ENCODE measurements around the gene NDRG3.
"Not testable (repeated sequence)": the region's sequence is repeated elsewhere in the genome, so short reads cannot be mapped to it uniquely, and the experiment has no call there.

NDRG3 gene

DNA sequence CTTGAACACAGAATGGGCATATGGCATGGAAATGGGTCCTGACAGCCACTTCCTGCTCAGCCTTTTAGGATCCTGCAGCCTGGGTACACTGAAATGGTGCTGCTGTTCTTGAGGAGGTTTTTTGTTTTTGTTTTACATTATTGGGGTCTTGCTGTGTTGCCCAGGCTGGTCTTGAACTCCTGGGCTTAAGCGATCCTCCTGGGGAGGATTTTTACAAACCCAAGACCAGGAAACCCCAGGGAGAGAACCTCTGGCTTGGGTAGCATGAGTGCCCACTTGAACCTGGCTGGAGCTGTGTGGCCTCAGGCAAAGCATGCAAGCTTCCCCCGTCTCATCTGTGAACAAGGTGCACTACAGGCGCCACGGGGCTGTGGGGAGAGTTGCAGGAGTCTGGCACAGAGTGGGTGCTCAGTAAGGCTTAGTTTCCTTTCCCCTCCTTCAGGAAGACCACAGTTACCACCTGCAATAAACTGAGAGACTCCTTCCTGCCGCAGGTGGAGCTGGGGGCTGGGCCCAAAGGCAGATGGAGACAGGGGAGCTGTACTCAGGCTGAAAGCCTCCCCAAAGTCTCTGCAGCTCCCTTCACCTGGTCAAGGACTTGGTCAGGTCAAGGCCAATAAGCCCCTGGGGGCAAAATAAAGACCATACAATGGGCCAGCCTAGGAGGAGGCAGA lies 101.7 kb downstream of the NDRG3 start:
- no peak for DNase-seq (ENCODE audit: low read depth)

DNA sequence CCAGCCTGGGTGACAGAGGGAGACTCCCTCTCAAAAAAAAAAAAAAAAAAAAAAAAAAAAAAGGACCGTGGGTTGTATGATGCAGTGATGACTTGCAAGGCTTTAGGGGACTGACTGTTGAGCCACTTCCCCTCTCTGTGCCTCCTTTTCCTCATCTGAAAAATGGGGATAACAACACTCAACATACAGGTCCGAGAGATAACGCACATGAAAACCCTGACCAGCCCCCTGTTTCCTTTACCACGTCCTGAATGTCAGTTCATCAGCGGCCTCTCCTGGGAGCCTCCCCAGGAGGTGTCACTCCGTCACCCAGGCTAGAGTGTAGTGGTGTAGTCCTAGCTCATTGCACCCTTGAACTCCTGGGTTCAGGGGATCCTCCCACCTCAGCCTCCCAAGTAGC lies 103.8 kb downstream of the NDRG3 start:
- no peak for DNase-seq (ENCODE audit: low read depth)

DNA sequence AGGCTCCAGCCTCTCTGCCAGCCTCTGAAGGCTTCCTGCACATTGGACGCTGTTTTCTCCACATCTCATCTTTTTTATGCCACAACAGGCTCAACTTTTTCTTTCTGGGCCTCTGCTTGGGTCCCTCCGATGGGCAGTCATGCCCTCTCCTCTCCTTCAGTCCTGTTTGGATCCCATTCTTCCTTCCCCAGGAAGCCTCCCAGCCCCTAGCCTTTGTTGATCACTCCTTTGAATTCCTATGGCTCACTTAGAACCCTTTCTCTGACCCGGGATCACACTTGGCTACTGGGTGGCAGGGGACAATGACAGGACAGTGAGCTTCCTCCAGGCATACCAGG lies 104.4 kb downstream of the NDRG3 start:
- DNase-seq (ENCODE audit: low read depth), result no peak

DNA sequence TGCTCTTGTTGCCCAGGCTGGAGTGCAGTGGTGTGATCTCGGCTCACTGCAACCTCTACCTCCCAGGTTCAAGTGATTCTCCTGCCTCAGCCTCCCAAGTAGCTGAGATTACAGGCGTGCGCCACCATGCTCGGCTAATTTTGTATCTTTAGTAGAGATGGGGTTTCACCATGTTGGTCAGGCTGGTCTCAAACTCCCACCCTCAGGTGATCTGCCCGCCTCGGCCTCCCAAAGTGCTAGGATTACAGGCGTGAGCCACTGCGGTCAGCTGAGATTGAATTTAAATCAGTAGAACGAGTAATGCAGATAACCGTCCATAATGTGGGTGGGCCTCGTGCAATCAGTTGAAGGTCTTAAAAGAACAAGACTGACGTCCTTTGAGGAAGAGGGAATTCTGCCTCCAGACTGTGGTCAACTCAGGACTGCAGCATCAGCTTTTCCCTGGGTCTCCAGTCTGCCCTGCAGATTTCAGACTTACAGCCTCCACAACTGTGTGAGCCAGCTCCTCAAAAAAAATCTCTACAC lies 107.0 kb downstream of the NDRG3 start:
- not testable (repeated sequence) for DNase-seq (ENCODE audit: low read depth)

DNA sequence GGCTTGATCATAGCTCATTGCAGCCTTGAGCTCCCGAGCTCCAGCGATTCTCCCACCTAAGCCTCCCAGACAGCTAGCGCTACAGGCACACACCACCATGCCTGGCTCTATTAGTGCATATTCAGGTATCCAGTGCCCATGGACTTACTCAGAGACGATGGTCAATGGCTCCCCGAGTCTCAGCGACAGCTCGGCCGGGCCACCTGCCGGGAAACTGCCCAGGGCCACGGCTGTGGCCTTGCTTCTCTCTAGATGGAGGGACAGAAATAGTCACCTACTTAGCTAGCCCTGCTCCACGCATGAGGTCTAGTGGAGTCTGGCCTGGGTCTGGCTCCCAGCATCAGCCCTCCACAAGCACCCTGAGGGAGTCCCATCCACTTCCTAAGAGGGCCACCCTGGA lies 111.5 kb downstream of the NDRG3 start:
- DNase-seq (ENCODE audit: low read depth), result no peak

DNA sequence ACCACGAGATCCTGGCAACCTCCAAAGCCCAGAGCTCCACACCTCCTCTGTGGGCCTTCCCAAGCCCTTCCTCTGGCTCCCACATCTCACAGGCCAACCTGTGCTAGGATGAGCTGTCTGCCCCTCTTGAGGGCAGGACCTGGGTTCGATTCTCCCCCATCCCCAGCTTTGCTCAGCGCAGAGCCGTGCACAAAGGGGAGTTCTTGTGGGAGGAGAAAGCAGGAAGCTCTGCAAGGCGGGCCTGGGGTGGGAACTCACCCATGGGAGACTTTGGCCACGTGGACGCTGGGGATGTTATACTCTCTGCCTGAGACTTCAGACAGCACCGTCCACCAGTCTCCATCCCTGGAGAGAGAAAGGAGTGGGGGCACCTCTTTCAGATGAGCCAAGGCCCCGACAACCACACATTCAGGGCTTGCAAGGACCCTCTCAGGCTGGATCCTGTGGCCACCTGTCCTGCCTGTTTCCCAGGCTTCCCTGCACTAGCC lies 112.6 kb downstream of the NDRG3 start:
- DNase-seq (ENCODE audit: low read depth), result no peak

DNA sequence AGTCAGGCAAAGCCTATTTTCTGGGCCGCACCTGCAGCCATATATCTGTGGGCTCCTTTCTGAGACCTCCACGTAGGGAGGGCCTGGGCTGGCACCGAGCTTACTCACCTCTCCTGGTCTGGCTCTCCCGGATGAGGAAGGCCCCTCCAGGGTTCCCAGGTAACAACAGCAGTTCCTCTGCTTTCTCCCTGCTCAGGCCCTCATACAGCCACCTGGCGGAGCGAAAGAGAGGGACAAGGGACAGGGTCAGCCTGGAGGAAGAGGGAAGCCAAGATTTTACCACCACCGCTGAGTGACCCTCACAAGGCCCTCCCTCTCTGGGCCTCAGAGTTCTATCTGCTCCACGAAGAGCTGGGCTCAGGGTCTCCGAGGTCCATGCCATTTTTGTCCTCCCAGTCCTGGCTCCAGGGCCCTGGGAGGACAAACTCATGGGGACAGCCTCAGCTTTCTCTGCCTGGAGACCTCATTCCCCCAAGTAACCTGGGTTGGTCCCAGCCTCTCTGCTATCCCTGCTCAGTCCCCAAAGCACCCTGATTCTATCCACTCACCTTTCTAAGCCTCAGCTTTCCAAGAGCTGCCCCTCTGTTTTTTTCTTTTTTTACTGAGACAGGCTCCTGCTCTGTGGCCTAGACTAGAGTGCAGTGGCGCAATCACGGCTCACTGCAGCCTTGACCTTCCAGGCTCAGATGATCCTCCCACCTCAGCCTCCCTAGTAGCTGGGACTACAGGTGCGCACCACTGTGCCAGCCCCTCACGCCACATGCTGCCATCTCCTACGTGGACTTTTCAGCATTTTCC lies 113.2 kb downstream of the NDRG3 start:
- no peak for DNase-seq (ENCODE audit: low read depth)

DNA sequence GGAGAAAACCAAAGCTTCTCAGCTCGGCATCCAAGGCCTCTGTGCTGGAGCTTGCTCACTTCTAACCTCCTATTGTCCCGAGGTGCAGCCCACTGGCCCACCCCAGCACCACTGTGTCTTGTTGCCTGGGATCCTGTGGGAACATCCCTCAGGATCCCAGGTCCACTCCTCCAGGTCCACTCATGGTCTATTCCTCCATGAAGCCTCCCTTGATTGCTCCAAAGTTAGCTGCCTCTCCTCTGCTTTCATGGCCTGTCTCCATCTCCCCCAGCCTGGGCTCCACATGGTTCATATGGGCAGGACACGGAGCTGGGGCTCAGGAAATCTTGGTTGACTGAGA lies 113.8 kb downstream of the NDRG3 start:
- DNase-seq (ENCODE audit: low read depth), result no peak

DNA sequence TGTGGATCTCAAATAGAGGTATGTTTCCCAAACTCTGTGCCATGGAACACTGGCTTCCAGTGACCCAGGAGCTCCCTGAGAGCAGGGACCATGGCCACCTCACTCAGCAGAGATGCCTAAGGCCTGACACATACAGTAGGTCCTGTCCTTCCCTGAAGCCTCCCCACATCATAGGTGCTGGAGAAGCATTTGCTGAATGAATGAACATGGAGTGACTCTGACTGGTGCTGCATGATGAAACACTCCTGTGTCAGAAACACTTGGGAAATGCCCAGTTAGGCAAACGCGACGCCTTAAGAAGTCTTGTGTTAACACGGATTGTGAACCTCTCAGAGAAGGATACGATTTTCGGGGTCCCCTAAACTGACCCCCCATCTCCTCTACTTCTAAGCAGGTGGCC lies 114.2 kb downstream of the NDRG3 start:
- DNase-seq (ENCODE audit: low read depth), result no peak

DNA sequence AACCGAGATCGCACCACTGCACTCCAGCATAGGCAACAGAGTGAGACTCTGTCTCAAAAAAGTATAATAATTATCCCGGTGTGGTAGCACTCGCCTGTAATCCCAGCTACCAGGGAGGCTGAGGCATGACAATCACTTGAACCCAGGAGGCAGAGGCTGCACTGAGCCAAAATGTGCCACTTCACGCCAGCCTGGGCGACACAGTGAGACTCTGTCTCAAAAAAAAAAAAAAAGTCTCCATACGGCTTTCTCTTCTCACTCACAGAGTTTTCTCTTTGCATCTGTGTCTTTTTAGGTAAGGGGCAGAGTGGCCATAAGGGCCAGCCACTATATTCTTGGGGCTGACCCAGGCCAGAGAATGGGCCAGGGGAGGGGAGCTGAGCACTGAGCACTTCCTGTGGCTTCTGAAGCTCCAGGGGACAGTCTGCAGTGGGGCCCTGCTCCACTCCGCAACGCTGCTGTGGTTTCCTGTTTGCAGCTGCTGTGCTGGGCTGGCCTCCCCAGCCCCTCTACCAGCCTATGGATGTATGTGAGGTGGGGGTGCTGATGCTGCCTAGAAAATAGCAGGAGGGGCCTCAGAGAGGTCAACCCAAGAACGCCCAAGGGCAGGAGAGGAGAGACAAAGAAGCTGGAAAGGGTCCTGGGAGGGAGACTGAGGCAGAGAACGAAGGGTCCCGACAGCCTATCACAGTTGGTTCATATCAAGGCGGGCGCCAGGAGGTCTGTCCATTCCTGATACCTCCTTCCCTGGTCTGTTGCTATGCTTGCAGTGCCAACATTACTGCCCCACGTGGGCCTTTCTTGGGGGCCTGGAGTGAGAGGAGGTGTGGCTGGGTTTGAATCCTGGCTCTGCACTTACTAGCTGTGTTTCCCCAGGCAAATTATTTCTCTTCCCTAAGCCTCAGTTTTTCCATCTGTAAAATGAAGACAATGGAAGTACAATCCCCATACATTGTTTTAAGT lies 115.9 kb downstream of the NDRG3 start:
- no peak for DNase-seq (ENCODE audit: low read depth)

DNA sequence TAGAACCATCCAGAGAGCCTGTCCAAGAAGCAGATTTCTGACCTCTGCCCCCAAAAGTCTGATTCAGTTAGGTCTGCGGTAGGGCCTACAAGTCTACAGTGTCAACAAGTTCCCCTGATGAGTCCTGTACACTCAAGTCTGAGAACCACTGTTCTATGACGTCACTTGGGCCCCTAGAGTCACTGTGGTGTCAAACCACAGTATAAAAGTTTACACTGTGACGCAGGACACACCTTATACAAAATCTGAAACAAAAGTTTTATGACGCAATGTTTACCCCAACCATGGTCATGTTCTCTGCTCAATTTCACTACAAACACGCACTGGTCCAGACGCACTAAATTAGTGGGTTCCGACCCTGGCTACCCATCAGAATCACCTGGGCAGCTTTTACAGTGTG lies 117.8 kb downstream of the NDRG3 start:
- DNase-seq (ENCODE audit: low read depth), result no peak

DNA sequence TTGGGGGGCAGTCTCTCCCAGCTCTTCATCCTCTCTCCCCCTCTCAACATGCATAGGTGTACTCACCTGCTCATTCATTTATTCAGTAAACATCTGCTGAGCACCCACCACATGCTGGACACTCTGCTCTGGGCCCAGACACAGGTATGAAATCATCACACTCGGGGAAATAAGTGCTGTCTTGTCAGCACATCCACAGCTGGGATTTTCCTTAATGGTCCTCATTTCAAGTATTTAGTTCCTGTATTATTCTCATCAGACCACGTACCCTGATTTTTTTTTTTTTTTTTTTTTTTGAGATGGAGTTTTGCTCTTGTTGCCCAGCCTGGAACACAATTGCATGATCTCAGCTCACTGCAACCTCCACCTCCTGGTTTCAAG lies 121.0 kb downstream of the NDRG3 start:
- DNase-seq (ENCODE audit: low read depth), result no peak

DNA sequence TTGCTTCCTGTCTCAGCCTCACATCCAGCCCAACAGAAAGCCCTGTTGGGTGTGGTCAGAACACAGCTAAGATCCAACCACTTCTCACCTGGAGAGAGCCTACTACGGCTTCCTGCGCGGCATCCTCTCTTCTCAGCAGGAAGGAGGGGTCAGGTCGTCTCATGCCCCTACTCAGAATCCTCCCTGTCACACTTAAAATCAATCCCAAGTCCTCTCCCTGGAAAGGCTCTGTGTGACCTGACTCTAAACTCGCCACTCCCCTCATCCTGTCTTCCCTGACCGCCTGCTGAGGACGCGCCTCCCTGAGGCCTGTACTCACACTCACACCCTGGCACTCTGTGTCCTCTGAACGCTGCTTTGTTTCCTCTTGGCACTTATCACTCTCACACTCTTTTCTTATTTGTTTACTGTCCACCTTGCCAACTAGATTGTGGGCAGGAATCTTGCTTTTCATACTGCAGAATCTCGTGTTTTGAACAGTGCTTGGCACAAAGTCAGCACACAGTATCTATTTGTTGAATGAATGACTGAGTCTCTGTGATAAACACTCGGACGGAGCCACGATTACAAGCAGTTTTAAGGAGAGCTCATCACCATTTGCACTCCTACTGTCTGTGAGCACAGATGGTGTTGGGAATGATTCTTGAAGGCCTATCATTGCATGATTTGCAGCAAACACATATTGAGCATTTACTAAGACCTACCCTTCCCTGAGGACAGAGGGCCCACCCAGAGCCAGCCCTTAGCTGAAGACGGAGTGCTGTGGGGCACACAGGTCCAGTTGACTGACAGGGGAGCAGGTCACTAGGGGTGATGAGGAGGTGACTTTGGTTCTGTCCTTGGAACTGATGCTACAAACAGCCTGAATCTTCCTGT lies 121.6 kb downstream of the NDRG3 start:
- DNase-seq (ENCODE audit: low read depth), result no peak

DNA sequence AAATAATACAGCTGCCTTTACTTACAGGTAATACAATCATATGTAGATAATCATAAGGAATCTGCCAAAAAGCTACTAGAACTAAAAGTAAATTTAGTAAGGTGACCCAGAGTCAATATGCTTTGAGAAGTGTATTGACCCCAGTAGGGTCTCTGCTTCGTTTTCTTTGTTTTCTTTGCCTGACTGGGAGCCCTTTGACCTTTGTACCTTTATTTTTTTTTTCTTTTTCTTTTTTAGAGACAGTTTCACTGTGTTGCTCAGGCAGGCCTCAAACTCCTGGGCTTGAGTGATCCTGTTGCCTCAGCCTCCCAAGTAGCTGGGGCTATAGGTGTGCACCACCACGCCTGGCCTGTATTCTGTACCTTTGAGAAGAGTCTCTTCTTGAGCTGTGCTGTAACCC lies 122.4 kb downstream of the NDRG3 start:
- DNase-seq (ENCODE audit: low read depth), result no peak

DNA sequence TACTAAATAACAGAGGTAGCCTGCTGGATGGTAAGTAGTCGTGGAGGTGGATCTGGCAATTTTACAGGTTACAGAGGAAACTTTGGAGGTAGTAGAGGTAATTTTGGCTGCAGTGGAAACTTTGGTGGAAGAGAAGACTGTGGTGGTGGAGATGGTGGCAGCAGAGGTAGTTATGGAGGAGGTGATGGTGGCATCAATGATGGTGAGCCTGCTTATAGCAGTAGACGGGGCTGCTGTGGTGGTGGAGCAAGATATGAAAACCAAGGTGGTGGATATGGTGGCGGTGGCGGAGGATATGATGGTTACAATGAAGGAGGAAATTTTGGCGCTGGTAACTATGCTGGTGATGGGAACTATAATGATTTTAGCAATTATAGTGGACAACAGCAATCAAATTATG lies 125.0 kb downstream of the NDRG3 start:
- DNase-seq (ENCODE audit: low read depth), result no peak

DNA sequence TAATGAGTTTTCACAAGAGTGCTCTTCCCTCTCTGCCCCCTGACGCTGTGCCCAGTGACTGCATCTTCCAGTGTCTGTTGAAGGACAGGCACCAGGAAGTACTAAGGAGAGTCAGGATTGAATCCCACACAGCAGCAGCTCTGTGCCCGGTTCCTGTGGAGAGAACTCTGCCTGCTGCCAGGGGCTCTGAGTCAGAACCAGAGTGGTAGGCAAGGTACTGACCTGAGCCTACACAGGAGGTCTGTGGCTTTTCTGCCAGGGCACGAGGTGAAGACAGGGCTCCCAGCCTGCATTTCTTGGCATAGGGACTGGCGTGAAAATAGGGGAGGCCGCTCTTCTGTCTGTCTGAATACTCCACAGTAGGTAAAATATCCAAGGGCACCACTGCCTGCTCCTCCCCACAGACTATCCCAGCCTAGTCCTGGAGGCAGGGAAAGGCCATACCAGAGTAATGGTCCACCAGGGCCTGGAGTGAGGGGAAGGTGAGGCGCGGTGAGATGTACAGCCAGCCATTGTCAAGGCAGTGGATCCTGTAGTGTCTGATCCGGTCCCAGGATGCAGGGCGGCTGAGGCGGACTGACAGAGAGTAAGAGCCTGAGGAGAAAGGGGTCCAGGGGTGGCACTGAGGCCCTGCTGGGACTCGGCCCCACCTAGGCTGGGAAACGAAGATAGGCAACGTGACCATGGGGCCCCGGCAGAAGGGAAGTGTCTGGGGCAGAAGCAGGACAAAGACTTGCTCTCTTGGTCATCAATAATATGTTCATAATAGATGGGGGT lies 130.9 kb downstream of the NDRG3 start:
- DNase-seq (ENCODE audit: low read depth), result no peak

DNA sequence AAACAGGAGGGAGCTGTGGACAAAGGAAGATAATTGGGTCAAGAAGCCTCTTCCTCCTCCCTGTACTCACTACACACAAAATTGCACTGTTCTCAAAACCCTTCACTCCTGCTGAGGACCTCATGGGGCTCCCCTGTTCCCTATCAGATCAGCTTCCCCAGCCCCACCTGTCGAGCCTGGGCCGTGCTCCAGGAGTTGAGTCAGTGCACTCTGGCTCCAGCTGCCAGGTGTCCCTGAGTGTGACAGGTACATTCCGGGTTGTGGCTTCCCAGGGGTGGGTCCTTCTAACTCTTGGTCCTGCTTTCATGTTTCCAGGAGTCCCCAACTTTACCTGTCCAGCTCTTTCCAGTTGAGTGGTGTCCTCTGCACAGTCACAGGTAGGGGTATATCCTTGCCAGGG lies 131.9 kb downstream of the NDRG3 start:
- DNase-seq (ENCODE audit: low read depth), result no peak

DNA sequence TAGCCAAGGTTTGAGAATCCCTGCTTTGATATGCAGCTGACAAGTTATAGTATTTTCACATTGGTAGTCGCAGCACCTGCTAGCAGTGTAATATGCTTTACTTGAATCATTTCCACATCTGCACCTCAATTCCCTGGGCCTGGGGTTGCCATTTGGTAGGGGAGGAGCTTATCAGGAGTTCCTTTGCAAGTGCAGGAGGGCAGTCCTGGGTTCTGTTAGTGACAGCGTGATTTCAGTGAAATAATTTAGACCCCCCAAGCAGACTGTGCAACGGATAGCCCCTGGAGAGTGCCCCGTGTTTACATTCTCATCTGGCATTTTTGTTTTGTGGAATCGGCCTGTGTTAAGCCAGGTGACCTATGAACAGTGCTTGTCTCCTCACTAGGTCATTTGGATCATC lies 134.3 kb downstream of the NDRG3 start:
- DNase-seq (ENCODE audit: low read depth), result no peak

DNA sequence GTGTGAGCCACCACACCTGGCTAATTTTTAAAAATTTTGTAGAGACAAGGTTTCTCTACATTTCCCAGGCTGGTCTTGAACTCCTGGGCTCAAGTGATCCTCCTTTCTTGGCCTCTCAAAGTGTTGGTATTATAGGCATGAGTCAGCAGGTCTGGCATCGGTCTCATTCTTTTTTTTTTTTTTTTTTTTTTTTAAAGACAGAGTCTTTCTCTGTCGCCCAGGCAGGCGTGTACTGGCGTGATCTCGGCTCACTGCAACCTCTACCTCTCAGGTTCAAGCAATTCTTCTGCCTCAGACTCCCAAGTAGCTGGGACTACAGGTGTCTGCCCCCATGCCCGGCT lies 137.5 kb downstream of the NDRG3 start:
- DNase-seq (ENCODE audit: low read depth), result not testable (repeated sequence)

DNA sequence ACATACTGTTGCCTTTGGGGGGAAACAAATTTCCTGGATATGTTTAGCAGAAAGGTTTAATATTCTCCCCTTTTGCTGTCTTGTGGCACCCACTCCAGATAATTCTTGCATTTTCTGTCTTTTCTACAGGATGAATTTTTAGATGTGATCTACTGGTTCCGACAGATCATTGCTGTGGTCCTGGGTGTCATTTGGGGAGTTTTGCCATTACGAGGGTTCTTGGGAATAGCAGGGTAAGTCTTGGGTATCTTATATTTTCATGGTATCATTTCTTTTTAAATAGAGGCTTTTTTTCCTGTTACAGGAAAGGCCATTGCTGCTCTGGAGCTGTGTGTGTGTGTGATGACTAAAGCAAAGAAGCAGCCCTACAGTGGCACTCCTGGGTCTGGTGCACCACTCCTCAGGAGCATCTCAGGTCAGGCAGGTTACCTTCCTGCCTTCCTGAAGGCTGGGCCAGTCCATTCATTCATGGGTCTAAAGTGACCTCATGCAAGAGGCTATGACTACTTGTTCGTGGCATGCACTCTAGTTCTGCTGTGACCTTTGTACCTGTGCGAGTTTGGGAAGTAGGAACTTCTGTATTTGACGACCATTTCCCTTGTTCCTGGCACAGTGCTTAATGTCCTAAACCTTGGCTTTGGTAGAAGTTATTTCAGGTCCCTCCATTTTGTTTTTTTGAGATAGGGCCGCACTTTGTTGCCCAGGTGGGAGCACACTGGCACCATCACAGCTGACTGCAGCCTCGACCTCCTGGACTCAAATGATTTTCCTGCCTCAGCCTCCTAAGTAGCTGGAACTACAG lies 138.1 kb downstream of the NDRG3 start:
- no peak for DNase-seq (ENCODE audit: low read depth)
